Measurements from ENCODE around the gene ZNF14. TPM values are rescaled to one million over a fixed set of nuclear protein-coding genes. Genes with fewer than 3 reads are reported as not detected.
"Not testable (repeated sequence)": the region's sequence is repeated elsewhere in the genome, so short reads cannot be mapped to it uniquely, and the experiment has no call there.

The ZNF14 gene
- polyA plus RNA-seq, 10 donors, result 4.2 to 6.0 (median 5.2) TPM

DNA sequence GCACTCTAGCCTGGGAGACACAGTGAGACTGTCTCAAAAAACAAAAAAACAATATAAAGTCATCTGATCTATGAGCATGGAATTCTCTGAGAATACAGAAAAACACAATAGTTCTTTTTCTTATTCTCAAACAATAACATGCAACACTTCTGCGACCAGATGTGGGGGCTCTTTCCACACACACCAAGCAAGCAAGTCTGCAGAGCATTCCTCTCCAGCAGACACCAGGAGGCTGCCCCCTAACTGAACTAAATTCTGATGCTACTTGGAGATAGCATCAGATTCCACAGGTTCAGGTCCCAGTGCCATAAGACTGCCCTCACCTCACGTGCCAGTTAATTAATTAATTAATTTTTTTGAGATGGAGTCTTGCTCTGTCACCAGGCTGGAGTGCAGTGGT is 36.5 kb downstream of the ZNF14 start:
- no peak for DNase-seq

DNA sequence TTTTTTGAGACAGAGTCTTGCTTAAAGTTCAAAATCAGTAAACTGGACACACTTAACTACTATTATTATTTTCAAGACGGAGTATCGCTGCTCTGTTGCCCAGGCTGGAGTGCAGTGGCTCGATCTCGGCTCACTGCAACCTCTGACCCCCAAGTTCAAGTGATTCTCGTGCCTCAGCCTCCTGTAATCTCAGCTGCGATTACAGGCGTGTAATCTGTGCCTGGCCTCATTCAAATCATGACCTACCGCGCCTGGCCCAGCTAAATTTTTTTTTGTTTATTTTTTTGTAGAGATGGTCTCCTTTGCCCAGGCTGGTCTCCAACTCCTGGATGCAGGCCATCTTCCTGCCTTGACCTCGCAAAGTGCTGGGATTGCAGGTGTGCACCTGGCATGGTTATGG is 41.2 kb downstream of the ZNF14 start:
- no peak for DNase-seq

DNA sequence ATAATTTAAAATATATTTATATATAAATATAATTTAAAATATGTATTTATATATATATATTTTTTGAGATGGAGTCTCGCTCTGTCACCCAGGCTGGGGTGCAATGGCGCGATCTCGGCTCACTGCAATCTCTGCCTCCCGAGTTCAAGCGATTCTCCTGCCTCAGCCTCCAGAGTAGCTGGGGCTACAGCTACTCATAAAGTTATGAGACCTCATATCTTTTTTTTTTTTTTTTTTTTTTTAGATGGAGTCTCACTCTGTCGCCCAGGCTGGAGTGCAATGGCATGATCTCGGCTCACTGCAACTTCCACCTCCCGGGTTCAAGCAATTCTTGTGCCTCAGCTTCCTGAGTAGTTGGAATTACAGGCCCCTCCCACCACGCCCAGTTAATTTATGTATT is 43.9 kb downstream of the ZNF14 start:
- not testable (repeated sequence) for DNase-seq

DNA sequence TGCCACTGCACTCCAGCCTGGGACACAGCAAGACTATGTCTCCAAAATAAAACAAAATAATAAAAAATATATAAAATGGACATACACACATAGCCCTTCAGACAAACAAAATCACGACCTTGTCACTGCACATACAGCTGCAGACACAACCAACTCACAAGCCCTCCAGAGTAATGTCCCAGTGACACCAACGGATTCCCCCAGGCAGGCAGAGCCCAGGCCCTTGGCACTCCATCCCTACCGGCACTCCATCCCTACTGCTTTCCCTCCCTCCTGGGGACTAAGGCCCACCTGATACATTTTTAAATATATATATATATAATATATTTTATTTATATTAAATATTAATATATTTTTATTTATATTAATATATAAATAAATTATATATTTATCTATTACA is 45.8 kb downstream of the ZNF14 start:
- no peak for DNase-seq

DNA sequence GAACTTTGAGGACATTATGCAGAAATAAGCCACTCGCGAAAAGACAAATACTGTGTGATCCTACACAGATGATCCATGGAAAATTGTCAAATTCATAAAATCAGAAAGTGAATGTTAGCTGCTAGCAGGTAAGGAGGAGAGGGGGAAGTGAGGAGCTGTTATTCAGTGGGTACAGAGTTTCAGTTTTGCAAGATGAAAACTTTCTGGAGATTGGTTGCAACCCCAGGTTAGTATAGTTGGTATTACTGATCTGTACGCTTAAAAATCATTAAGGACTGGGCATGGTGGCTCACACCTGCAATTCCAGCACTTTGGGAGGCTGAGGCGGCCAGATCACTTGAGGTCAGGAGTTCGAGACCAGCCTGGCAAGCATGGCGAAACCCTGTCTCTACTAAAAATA is 46.3 kb downstream of the ZNF14 start:
- no peak for DNase-seq

DNA sequence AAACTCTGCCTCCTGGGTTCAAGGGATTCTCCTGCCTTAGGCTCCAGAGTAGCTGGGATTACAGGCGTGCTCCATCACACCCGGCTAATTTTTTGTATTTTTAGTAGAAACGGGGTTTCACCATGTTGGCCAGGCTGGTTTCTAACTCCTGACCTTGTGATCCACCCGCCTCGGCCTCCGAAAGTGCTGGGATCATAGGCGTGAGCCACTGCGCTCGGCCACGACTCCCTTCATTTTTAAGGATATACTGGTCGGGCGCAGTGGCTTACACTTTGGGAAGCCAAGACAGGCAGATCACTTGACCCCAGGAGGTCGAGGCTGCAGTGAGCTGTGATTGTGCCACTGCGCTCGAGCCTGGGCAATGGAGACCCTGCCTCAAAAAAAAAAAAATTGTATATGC is 46.8 kb downstream of the ZNF14 start:
- not testable (repeated sequence) for DNase-seq

DNA sequence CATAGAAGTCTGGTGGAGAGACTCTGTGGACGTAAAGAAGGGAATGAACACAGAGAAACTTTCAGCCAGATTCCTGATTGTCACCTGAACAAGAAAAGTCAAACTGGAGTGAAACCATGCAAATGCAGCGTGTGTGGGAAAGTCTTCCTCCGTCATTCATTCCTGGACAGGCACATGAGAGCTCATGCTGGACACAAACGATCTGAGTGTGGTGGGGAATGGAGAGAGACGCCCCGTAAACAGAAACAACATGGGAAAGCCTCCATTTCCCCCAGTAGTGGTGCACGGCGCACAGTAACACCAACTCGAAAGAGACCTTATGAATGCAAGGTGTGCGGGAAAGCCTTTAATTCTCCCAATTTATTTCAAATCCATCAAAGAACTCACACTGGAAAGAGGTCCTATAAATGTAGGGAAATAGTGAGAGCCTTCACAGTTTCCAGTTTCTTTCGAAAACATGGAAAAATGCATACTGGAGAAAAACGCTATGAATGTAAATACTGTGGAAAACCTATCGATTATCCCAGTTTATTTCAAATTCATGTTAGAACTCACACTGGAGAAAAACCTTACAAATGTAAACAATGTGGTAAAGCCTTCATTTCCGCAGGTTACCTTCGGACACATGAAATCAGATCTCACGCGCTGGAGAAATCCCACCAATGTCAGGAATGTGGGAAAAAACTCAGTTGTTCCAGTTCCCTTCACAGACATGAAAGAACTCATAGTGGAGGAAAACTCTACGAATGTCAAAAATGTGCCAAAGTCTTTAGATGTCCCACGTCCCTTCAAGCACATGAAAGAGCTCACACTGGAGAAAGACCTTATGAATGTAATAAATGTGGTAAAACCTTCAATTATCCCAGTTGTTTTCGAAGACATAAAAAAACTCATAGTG is 53.5 kb downstream of the ZNF14 start:
- no peak for DNase-seq

DNA sequence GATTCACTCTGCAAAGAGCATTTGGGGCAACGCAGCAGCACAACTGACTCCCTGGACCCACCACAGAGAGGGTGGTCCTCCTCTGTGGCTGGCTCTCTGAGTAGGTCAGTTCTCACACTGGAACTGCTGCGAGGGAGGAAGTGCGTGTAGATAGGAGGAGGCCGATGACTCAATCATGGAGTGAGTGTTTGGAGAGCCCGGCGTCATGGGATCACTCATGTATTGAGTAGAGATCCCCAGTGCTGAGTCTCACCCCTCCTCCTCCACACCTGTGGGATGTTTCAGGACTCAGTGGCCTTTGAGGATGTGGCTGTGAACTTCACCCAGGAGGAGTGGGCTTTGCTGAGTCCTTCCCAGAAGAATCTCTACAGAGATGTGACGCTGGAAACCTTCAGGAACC is 55.3 kb downstream of the ZNF14 start:
- DNase-seq, result no peak

DNA sequence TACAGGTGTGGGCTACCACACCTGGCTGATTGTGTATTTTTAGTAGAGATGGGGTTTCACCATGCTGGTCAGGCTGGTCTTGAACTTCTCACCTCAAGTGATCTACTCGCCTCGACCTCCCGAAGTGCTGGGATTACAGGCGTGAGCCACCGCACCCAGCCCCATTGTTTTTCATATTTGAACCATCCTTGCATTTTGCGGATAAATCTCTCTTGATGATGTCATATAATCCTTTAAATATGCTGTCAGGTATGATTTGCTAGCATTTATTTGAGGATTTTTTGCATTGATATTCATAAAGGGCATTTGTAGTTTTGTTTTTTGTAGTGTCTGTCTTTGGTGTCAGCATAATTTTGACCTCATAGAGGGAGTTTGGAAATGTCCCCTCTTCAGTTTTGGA is 58.6 kb downstream of the ZNF14 start:
- DNase-seq, result no peak

DNA sequence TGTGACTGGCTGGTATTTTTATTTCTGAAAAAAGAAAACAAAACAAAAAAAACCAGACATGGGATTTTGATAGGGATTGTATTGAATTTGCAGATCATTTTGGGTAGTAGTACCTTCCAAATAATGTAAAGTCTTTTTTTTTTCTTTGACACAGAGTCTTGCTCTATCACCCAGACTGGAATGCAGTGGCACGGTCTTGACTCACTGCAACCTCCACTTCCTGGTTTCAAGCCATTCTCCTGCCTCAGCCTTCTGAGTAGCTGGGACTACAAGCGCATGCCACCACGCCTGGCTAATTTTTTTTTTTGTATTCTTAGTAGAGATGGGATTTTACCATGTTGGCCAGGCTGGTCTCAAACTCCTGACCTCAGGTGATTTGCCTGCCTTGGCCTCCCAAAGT is 60.1 kb downstream of the ZNF14 start:
- no peak for DNase-seq

DNA sequence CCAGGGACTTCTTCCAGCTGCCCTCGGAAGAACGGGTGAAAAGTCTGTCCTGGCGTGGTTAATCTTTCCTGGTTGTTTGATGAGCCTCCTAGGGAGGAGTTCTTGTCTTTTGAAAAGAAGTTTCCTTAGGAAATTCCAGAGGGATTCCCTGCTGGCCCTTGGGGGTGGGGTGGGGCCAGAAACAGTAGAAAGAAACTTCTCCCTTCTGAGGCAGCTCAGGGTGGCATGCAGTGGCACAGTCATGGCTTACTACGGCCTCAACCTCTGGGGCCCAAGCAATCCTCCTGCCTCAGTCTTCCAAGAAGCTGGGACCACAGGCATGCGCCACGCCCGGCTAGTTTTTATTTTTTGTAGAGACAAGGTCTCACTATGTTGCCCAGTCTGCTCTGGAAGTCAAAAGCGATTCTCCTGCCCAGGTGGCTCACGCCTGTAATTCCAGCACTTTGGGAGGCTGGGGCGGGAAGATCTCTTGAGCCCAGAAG is 62.8 kb downstream of the ZNF14 start:
- no peak for DNase-seq

DNA sequence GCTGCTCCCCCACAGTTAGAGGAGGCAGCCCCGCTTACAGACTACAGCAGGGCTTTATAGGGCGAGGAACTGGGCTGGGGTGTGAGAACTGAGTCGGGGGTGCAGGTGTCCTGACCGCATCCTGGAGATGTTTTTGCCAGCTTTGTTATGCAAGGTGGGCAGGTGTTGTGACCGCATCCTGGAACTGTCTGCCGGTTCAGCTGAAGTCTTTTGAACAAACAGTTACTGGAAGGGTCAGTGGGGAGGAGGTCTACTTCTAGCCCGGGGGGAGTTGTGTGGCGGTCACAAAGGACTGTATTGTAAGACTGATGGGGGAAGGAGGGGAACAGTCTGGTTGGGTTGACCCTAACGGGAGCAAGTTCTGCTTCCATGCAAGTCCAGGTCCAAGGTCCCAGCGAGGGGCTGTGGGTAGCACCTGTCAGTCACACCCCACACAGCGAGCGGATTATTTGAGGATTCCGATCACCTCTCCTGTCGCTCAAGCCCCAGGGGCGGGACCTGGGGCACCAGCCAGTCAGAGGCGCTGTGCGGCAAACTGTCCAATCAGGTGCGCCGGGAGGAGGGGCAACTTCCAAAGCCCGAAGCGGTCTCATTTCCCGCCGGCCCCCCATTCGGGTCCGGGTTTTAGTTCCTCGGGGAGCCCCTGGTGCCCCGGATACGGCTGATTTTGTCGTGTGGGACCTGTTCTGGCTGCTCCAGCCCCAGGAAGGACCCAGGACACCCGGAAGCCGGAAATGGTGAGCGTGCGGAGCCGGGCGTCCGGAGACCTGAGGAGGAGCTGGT is 64.5 kb downstream of the ZNF14 start, which contains the start of gene ZNF101:
Gene ZNF101, plus strand, starts transcription at position 610 of the 783 bp plus-strand sequence. Its CDS starts 125 bp downstream, at position 735.
- DNase-seq, result peak; percentile 88 to 96 (median 92)

DNA sequence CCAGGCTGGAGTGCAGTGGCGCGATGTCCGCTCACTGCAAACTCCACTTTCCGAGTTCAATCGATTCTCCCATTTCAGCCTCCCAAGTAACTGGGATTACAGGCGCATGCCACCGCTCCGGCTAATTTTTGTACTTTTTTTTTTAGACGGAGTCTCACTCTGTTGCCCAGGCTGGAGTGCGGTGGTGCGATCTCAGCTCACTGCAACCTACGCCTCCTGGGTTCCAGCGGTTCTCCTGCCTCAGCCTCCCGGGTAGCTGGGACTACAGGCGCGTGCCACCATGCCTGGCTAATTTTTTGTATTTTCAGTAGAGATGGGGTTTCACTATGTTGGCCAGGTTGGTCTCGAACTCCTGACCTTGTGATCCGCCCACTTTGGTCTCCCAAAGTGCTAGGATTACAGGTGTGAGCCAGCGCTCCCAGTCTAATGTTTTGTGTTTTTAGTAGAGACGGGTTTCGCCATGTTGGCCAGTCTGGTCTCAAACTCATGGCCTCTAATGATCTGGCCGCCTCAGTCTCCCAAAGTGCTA is 67.4 kb downstream of the ZNF14 start:
- DNase-seq, result not testable (repeated sequence)

DNA sequence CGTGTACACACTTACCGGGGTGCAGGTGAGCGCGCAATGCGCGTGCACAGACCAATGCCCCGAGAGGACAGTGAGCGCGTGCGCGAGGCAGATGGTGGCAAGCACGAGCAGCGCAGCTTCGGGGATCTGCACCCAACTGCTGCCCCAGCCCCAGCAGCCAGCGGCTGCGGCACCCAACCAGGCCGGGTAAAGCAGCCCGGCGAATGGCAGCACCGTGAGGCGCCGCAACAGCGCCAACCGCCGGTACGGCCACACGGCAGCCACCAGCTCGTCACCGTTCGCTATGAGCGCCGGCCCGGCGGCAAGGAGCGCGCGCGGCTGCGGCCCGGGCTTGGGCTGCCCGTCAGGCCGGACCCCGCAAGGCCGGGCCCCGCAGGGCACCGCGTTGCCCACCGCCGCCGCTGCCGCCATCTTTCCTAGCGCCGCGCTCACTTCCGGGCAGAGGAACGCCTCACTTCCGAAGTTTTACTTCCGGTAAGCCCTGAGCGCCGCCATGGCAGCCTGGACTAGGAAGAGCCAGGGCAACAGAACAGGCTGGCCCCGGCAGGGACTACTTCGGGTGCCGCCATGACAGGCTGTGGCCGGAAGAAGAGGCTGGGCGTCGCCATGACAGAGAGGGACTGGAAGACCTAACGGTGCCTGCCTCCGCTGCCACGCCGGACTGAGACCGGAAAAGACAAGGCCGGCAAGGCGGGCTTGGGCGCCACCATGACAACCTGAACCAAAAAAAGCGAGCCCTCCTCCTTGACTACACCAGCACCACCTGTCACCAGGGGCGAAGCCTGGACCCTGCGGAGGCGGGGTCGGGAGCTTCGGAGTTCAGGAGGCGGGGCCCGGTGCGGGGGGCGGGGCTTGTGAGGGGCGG is 69.4 kb downstream of the ZNF14 start, which contains the start of gene ATP13A1:
Gene ATP13A1, minus strand, starts transcription at position 421 of the 865 bp plus-strand sequence. Its CDS starts 10 bp downstream, at position 411.
- DNase-seq, result peak; percentile 95 to 99 (median 98)

DNA sequence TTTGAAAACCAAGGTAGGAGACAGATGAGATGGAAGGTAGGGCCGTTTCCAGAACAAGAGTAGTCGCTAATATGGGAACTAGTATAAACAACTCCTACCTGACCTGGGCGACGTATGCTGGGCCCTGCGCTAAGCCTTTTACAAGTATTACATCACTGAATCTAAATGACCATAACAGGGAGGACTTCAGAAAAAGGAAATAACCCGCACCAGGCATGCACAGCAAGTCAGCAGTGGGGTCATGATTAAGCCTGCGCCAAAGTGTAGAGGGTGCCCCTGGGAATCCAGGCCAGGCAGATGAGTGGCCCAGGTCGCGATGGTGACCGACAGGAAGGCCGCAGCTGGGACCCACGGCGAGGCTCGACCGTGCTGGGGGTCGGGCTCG is 70.0 kb downstream of the ZNF14 start:
- no peak for DNase-seq

DNA sequence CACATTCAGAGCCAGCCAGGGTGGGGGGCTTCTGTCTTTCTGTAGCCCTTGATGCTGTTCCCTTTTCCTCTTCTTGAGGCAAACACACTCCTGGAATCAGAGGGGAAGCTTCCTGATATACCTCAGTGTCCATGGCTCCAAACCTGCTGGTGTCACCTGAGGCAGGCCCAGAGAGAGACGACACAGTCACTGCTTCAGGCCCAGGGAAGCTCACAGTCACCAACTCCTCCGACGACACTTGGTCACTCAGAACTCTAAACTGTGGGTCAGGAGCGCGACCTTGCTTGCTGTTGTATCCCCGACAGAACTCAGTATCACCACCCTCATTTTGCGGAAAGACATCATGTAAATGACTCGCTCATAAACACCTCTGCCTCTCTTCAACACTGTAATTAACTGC is 70.6 kb downstream of the ZNF14 start:
- DNase-seq, result no peak

DNA sequence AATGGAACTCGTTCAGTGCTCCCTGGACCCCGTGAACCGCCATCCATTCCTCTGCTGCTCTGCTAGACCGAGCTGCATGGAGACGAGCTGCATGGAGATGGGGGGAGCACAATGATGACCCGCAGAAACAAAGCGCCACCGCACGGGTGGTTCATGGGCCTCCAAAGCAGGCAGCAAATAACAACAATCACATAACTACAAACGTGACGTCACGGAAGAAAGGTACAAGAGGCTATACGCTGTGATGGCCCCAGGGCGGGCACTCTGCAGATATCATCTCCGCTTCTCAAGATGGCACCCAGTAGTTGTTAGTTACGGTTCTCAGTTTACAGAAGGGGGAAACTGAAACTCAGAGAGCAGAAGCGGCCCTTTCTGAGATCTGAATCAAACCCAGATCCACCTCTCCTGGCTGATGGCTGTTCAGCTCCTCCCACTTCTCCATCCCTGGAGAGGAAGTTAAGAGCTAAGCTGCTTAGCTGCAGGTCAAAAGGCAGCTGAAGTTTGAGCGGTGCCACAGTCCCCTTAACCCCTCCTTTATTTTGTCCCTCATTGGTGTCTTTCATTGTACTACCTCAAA is 71.1 kb downstream of the ZNF14 start:
- no peak for DNase-seq

DNA sequence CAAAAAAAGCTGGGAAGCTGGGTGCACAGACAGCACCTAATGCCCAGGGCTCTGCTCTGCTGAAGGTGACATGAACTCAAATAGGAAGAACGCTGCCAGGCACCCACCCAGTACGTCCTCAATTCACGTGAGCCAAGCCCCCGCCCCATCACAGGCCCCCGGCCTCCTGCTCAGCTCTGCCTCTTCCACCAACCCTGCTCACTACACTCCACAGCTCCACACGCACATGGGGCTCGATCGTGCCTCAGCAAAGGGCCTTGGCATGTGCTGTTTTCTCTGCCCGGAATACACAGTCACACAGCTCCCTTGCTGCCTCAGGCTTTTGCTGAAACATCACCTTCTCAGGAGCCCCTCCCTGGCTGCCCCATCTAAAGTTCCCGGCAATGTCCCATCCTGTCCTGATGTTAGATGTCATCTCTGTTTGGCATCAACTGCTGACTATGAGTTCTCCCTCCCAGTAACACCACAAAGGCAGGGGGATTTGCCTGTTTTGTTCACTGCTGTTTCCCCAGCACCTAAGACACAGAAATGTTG is 71.7 kb downstream of the ZNF14 start:
- no peak for DNase-seq
